Heart right ventricle (tissue), 16 donors: ENCODE measurements around the gene VPS35. TPM values are rescaled to one million over a fixed set of nuclear protein-coding genes. Genes with fewer than 3 reads are reported as not detected.

ENCODE experiments used
- ATAC-seq, 8 donors: fragments of 200-7000 bp; cut with Tn5 transposase; one replicate each; pipeline ENCODE4 v1.9.1; 2020; ENCODE audit warnings: mild to moderate bottlenecking in 8 of 8, moderate library complexity in 8 of 8, moderate number of reproducible peaks in 1 of 8
- DNase-seq, 2 donors: peaks; one replicate each; pipeline ENCODE4 v3.0.0-alpha.2; 2020
- H3K27ac ChIP-seq, 10 donors: fragments of 200-600 bp; sonication (generic) in 2 of 10; one replicate each; pipeline versions ENCODE4 v1.5.0 to v1.8.0; 2020 to 2022; ENCODE audit warnings: mild to moderate bottlenecking in 3 of 10
- H3K27me3 ChIP-seq, 7 donors: fragments of 200-600 bp; one replicate each; pipeline ENCODE4 v1.8.0; 2021 to 2022; ENCODE audit warnings: mild to moderate bottlenecking in 2 of 7
- H3K36me3 ChIP-seq, 9 donors: fragments of 200-600 bp; sonication (generic) in 1 of 9; one replicate each; pipeline versions ENCODE4 v1.5.0 to v1.8.0; 2020 to 2022; ENCODE audit warnings: mild to moderate bottlenecking in 2 of 9
- H3K4me1 ChIP-seq, 9 donors: fragments of 200-600 bp; sonication (generic) in 1 of 9; one replicate each; pipeline versions ENCODE4 v1.5.0 to v1.8.0; 2020 to 2022; ENCODE audit warnings: mild to moderate bottlenecking in 4 of 9
- H3K4me3 ChIP-seq, 10 donors: fragments of 200-600 bp; sonication (generic) in 2 of 10; one replicate each; pipeline versions ENCODE4 v1.5.0 to v1.8.0; 2020 to 2022; ENCODE audit warnings: mild to moderate bottlenecking in 7 of 10, moderate library complexity in 2 of 10
- H3K9me3 ChIP-seq, 11 donors: fragments of 200-600 bp in 10 of 11; sonication (generic) in 2 of 11; one replicate each; pipeline versions ENCODE4 v1.5.0 to v1.8.0; 2013 to 2022; ENCODE audit warnings: mild to moderate bottlenecking in 2 of 11, control low read depth in 1 of 11, moderate library complexity in 1 of 11
- WGBS, 2 donors: extraction: QIAGEN DNeasy Blood & Tissue Kit; methylation state at CpG; one replicate each; pipeline ENCODE4 v1.1.7; 2013; ENCODE audit warnings: inconsistent platforms in 1 of 2; 5-methylcytosine and 5-hydroxymethylcytosine counted together
- intact Hi-C, 10 donors: fragments of 100-400 bp; cut with DNase I; formaldehyde crosslinking; loops; one replicate each; pipeline versions ENCODE4 v1.11.1 to v1.14.2; 2022
- polyA plus RNA-seq, 2 donors: library from polyadenylated mRNA; stranded (reverse); fragments of 200-250 nt; gene quantifications; one replicate each; pipeline ENCODE4 v1.2.3, GENCODE V29; 2013
- total RNA-seq, 10 donors: library from RNA; stranded (reverse); fragmentation: NEBNext Ultra II Directional in 3 of 10; extraction: Animal tissue kit (Norgen Biotek cat#: 25700) in 3 of 10; gene quantifications; one replicate each; pipeline versions ENCODE4 v1.2.1 to v1.2.4, GENCODE V29; 2021 to 2023
- TF ChIP-seq, protein P1 (sequence below), 9 donors: fragments of 200-600 bp; sonication (generic) in 2 of 9; IDR thresholded peaks; one replicate each; pipeline versions ENCODE4 v1.5.0 to v1.8.0; 2021 to 2022; ENCODE audit warnings: antibody characterized with exemption in 9 of 9, mild to moderate bottlenecking in 5 of 9, moderate library complexity in 1 of 9
- donor health status: Arrhythmogenic right ventricular cardiomyopathy.
- donor health status: ischemic (EF 13 %, LVEDD 7.1; RV severe dilation, severe dysfunction).
- donor health status: healthy with polysubstance abuse.
- donor health status: DM: no; HTN: yes; CAD: no.
- donor health status: DM: no; HTN: no; CAD: no.
- donor health status: ischemic (EF 25% LVEDD 6.9; RV normal size, moderate dysfunction).
- donor health status: ischemic (EF 25% LVEDD 5.7; RV mildly dilated, moderate dysfunction).
- donor health status: healthy.
- donor health status: DM: yes; HTN: yes; CAD: no.
- donor health status: Ischemic cardiomyopathy.
- donor health status: ischemic (EF 35%, LVEDD 5.7; RV mildly dilated, moderate dysfunction).
- donor health status: nonischemic (EF 11% LVEDD 7.7; RV severe dilation, severe dysfunction).
- donor health status: DM: yes; HTN: yes; CAD: no.
- donor health status: PGD.
- donor health status: ischemic (EF 29% LVEDD 5.4; RV normal size, mild dysfunction).
- donor health status: nonischemic (EF 23%, LVEDD 6.1; RV moderate dilation, normal function).

The VPS35 gene
- total and polyA plus RNA-seq, 12 donors: 12.7 to 106 (median 89.6) TPM

DNA sequence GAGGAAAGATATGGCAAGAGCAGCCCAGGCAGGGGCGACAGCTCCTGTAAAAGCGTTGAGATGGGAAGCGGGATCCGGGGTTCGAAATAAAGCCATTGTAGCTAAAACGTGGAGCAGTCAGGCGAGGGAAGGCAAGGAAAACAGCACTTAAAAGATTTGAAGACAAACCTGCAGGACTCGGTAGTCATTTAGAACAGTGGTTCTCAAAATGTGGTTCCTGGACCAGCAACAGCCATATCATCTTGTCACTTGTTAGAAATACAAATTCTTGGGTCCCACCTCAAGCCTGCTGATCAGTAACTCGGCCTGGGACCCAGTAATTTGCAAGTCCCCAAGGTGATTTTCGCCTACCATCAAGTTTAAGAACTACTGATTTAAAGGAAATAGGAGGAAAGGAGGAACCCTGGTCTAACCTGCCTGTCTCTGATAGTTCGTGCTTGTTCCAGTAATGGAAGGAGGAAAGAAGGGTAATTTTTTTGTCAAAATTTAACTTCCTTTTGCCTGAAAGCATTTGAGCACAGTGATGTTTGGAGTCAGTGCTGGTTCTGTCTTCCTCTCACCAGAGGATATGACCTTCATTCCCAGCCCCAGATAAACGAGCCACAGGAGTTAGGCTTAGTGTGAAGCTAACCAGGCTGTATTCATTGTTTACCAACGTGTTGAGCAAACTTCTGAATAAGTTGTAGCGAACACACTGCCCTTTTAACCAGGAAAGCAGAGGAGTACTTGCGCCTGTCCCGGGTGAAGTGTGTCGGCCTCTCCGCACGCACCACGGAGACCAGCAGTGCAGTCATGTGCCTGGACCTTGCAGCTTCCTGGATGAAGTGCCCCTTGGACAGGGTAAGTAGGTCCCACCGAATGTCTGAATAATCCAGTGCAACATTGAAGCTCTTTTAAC lies 1.6 kb upstream of the VPS35 start:
- Histone ChIP-seq H3K36me3 (peaks cover 0 to 2% (median 0%) of the 10 kb centered on the region in 9 donors), H3K27me3 (no peaks in the 10 kb centered on the region), H3K27ac (peak overlapping the region in 8 of 10 donors; percentile 30 to 95 (median 90)), H3K4me1 (peaks cover 9 to 52% (median 40%) of the 10 kb centered on the region in 9 donors), H3K4me3 (peak overlapping the region; percentile 70 to 94 (median 86)), H3K9me3 (no peaks in the 10 kb centered on the region)
- intact Hi-C loops: loop anchor here in 2 of 10 donors (10.0 kb wide), 2 partner anchors 54 to 104 kb away; partner anchors contain the start of gene MYLK3 (in 1 of the 2)
- no peak for ATAC-seq
- TF ChIP-seq, protein P1, sequence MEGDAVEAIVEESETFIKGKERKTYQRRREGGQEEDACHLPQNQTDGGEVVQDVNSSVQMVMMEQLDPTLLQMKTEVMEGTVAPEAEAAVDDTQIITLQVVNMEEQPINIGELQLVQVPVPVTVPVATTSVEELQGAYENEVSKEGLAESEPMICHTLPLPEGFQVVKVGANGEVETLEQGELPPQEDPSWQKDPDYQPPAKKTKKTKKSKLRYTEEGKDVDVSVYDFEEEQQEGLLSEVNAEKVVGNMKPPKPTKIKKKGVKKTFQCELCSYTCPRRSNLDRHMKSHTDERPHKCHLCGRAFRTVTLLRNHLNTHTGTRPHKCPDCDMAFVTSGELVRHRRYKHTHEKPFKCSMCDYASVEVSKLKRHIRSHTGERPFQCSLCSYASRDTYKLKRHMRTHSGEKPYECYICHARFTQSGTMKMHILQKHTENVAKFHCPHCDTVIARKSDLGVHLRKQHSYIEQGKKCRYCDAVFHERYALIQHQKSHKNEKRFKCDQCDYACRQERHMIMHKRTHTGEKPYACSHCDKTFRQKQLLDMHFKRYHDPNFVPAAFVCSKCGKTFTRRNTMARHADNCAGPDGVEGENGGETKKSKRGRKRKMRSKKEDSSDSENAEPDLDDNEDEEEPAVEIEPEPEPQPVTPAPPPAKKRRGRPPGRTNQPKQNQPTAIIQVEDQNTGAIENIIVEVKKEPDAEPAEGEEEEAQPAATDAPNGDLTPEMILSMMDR (IDR thresholded peaks at IDR 0.05): no peak
- DNase-seq: no peak
- 10 to 11% methylated on average over 21 of the region's 21 CpGs for WGBS, 2 donors

GRCh38 chr16:46689365-46690280 lies 645 bp upstream of the VPS35 start, which contains the start of gene ORC6:
Gene ORC6 (plus strand): TSS chr16:46689659. CDS start chr16:46689706, 47 bp downstream.
- Histone ChIP-seq H3K4me1 (peaks cover 9 to 54% (median 45%) of the 10 kb centered on the region in 9 donors), H3K36me3 (no peaks in the 10 kb centered on the region), H3K27ac (peak within 1 kb of the TSS; percentile 64 to 95 (median 90)), H3K9me3 (no peaks in the 10 kb centered on the region), H3K4me3 (peak within 1 kb of the TSS; percentile 70 to 94 (median 86)), H3K27me3 (no peaks in the 10 kb centered on the region)
- peak; percentile 89 to 95 (median 92) for ATAC-seq
- intact Hi-C loops: loop anchor here in 6 of 10 donors (2.0 to 10.0 kb wide), 5 partner anchors 53 to 143 kb away; partner anchors contain the start of genes C16orf87 (in 2 of the 6) and MYLK3 (in 1 of the 6)
- TF ChIP-seq, protein P1 (IDR thresholded peaks at IDR 0.05): peak in 5 of 9 donors; percentile 27 to 52 (median 44)
- DNase-seq: peak; percentile 97 to 98
- 0% methylated on average over 79 of the region's 79 CpGs for WGBS, 2 donors

- Histone ChIP-seq H3K27ac (peak overlapping the region in 9 of 10 donors; percentile 69 to 95 (median 91)), H3K9me3 (no peaks in the 10 kb centered on the region), H3K36me3 (peaks cover 0 to 3% (median 0%) of the 10 kb centered on the region in 9 donors), H3K4me1 (peaks cover 9 to 63% (median 57%) of the 10 kb centered on the region in 9 donors), H3K4me3 (peak overlapping the region; percentile 70 to 94 (median 86)), H3K27me3 (no peaks in the 10 kb centered on the region)
- 4 to 5% methylated on average over 14 of the region's 14 CpGs for WGBS, 2 donors
- ATAC-seq (peak in 2 of 8 donors; percentile 0 to 1), DNase-seq (peak in 1 of 2 donors; percentile 31)
- TF ChIP-seq, protein P1 (IDR thresholded peaks at IDR 0.05): peak in 1 of 9 donors; percentile 13
- intact Hi-C loops: loop anchor here in 5 of 10 donors (2.0 to 5.0 kb wide), 3 partner anchors 55 to 144 kb away; partner anchors contain the start of gene C16orf87 (in 2 of the 5)
Observed at GRCh38 chr16:46688101-46688653, 801 bp downstream of the VPS35 start.
